RWPE1 (cell line): ENCODE data around the gene AZIN2.

Experiments used
- CTCF ChIA-PET: fragments of 350-600 bp; sonication (Branson Sonifier 250); formaldehyde crosslinking; extraction: SDS; loops from one replicate; lab custom pipeline; 2021; lab: Yijun Ruan, JAX
- POLR2A ChIA-PET: fragments of 400-600 bp; formaldehyde crosslinking; extraction: SDS; loops from one replicate; lab custom pipeline; 2020; ENCODE audit warnings: antibody characterized with exemption; ENCODE audit not compliant: low non-redundant PET; lab: Yijun Ruan, JAX
- DNase-seq: peaks from one replicate; pipeline ENCODE4 v3.0.0; 2012; ENCODE audit warnings: low spot score
- H3K27ac ChIP-seq: fragments of 450-650 bp; 2 replicates; pipeline ENCODE4 v1.5.1; 2017
- TF ChIP-seq, protein P1 (sequence below): fragments of 450-650 bp; conservative IDR thresholded peaks from 2 replicates; pipeline ENCODE4 v1.5.1; 2017; ENCODE audit warnings: low read depth, mild to moderate bottlenecking

Gene AZIN2

GRCh38 chr1:33147275-33147996 is 66.5 kb downstream of the AZIN2 start:
- TF ChIP-seq, protein P1, sequence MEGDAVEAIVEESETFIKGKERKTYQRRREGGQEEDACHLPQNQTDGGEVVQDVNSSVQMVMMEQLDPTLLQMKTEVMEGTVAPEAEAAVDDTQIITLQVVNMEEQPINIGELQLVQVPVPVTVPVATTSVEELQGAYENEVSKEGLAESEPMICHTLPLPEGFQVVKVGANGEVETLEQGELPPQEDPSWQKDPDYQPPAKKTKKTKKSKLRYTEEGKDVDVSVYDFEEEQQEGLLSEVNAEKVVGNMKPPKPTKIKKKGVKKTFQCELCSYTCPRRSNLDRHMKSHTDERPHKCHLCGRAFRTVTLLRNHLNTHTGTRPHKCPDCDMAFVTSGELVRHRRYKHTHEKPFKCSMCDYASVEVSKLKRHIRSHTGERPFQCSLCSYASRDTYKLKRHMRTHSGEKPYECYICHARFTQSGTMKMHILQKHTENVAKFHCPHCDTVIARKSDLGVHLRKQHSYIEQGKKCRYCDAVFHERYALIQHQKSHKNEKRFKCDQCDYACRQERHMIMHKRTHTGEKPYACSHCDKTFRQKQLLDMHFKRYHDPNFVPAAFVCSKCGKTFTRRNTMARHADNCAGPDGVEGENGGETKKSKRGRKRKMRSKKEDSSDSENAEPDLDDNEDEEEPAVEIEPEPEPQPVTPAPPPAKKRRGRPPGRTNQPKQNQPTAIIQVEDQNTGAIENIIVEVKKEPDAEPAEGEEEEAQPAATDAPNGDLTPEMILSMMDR = no peak
- CTCF ChIA-PET = interaction anchor here (0.6 kb wide), 1 partner anchor 14 kb away, joined by 4 read pairs; no protein-coding TSS in a partner anchor
- no peak for DNase-seq
- POLR2A ChIA-PET = no interaction called here
- no peak overlapping the region for H3K27ac ChIP-seq

DNA sequence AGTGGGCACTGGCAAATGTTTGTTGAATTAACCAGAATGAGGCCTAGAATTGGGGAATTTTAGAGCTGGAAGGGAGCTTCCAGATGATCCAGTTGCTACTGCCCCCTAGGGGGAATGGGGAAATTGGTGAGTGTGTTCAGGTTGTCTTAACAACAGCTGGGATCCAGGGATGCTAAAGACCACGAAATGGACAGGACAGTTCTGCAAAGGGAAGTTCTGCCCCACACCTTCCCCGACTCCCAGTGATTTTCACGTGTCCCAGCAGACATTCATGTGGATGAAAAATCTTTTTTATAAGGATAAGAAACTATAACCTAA is 67.0 kb downstream of the AZIN2 start:
- peak; percentile 35 for DNase-seq
- no peak overlapping the region for H3K27ac ChIP-seq
- TF ChIP-seq, protein P1 = no peak
- ChIA-PET CTCF (interaction anchor here (0.6 kb wide), 1 partner anchor 15 kb away, joined by 4 read pairs; no protein-coding TSS in a partner anchor), POLR2A (no interaction called here)

- TF ChIP-seq, protein P1 = no peak
- DNase-seq = no peak
- no peak overlapping the region for H3K27ac ChIP-seq
- ChIA-PET POLR2A (no interaction called here), CTCF (no interaction called here)
These were observed 67.7 kb downstream of the AZIN2 start for GRCh38 chr1:33148615-33149014.

DNA sequence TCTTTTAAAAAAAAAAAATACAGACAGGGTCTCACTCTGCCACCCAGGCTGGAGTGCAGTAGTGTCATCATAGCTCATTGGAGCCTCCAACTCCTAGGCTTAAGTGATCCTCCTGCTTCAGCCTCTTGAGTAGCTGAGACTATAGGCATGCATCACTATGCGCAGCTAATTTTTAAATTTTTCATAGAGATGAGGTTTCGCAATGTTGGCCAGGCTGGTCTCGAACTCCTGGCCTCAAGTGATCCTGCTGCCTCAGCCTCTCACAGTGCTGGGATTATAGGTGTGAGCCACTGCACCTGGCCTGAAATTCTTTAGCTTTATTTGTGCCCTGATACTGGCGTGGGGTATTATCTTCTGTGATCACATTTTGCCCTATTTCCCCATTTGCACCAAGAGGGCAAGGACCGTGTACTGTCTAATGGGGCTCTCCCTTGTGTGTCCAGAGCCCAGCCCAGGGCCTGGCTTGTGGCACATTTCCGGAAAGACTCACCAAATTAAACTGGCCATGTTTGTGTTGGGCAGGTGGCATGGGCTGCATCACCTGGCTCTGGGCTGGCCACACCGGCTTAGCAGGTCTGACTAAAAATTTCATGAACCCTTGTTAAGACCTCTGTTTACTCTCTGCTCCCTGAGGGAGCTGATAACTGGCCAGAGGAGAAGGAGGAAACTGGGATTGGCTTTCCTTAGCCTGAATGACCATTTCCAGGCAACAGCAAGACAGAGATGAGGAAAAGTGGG is 68.7 kb downstream of the AZIN2 start:
- CTCF ChIA-PET = no interaction called here
- TF ChIP-seq, protein P1 = no peak

DNA sequence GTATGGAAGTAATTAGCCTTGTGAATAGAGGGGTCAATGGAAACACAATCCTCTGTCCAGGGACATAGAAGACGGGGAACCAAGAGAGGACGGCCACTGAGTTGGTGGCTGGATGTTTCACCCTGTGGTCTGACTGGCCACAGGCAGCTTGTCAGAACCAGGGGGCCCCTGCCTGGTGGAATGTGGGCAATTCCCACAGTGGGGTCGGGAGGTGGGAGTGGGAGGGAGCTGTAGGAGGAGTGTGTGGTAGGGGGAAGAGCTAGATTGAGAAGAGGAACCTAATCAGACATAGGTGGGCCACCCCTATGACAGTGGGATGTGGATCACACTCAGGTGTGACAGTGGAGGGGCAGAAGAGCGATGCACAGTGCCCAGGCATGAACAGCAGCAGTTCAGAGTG is 69.6 kb downstream of the AZIN2 start:
- no peak overlapping the region; the same call in 1 of the 2 replicates for H3K27ac ChIP-seq
- ChIA-PET CTCF (interaction anchor here (0.7 kb wide), 1 partner anchor 48 kb away, joined by 3 read pairs; no protein-coding TSS in a partner anchor), POLR2A (no interaction called here)
- no peak for DNase-seq
- TF ChIP-seq, protein P1 = no peak

More for the DNA sequence above, 68.7 kb downstream of the AZIN2 start:
- no peak overlapping the region for H3K27ac ChIP-seq
- POLR2A ChIA-PET = no interaction called here
- DNase-seq = no peak

GRCh38 chr1:33151116-33151515 is 70.2 kb downstream of the AZIN2 start:
- POLR2A ChIA-PET = no interaction called here
- peak overlapping the region; percentile 55 for H3K27ac ChIP-seq
- CTCF ChIA-PET = interaction anchor here (0.7 kb wide), 1 partner anchor 49 kb away, joined by 3 read pairs; no protein-coding TSS in a partner anchor

More at GRCh38 chr1:33151116-33151515, 70.2 kb downstream of the AZIN2 start:
- TF ChIP-seq, protein P1 = no peak
- DNase-seq = no peak
